Measurements from ENCODE around the gene LPCAT2.

Gene LPCAT2

GRCh38 chr16:55540221-55540620, 31.3 kb downstream of the LPCAT2 start:
- DNase-seq (ENCODE audit: low read depth in 2 of 3, low spot score in 2 of 3), result no peak

GRCh38 chr16:55542459-55543082, 33.7 kb downstream of the LPCAT2 start:
- DNase-seq (ENCODE audit: low read depth in 2 of 3, low spot score in 2 of 3), result no peak

- no peak for DNase-seq (ENCODE audit: low read depth in 2 of 3, low spot score in 2 of 3)
Observed at GRCh38 chr16:55543472-55543871, 34.6 kb downstream of the LPCAT2 start.

GRCh38 chr16:55552621-55553020, 43.7 kb downstream of the LPCAT2 start:
- no peak for DNase-seq (ENCODE audit: low read depth in 2 of 3, low spot score in 2 of 3)

GRCh38 chr16:55555436-55555835, 46.6 kb downstream of the LPCAT2 start:
- DNase-seq (ENCODE audit: low read depth in 2 of 3, low spot score in 2 of 3), result no peak

GRCh38 chr16:55557186-55557585, 48.3 kb downstream of the LPCAT2 start:
- no peak for DNase-seq (ENCODE audit: low read depth in 2 of 3, low spot score in 2 of 3)

GRCh38 chr16:55559233-55559632, 50.4 kb downstream of the LPCAT2 start:
- no peak for DNase-seq (ENCODE audit: low read depth in 2 of 3, low spot score in 2 of 3)

GRCh38 chr16:55559933-55560516, 51.2 kb downstream of the LPCAT2 start:
- DNase-seq (ENCODE audit: low read depth in 2 of 3, low spot score in 2 of 3), result no peak

- DNase-seq (ENCODE audit: low read depth in 2 of 3, low spot score in 2 of 3), result no peak
Observed at GRCh38 chr16:55561319-55561848, 52.5 kb downstream of the LPCAT2 start.

GRCh38 chr16:55562936-55563335, 54.1 kb downstream of the LPCAT2 start:
- no peak for DNase-seq (ENCODE audit: low read depth in 2 of 3, low spot score in 2 of 3)

GRCh38 chr16:55563797-55564196, 54.9 kb downstream of the LPCAT2 start:
- DNase-seq (ENCODE audit: low read depth in 2 of 3, low spot score in 2 of 3), result no peak

GRCh38 chr16:55565086-55565485, 56.2 kb downstream of the LPCAT2 start:
- DNase-seq (ENCODE audit: low read depth in 2 of 3, low spot score in 2 of 3), result no peak

GRCh38 chr16:55566432-55567175, 57.7 kb downstream of the LPCAT2 start, which contains the start of gene CAPNS2:
CAPNS2 (plus strand) TSS chr16:55566684; CDS start chr16:55566757, 73 bp downstream.
- no peak for DNase-seq (ENCODE audit: low read depth in 2 of 3, low spot score in 2 of 3)

GRCh38 chr16:55567382-55567781, 58.5 kb downstream of the LPCAT2 start:
- DNase-seq (ENCODE audit: low read depth in 2 of 3, low spot score in 2 of 3), result no peak

- no peak for DNase-seq (ENCODE audit: low read depth in 2 of 3, low spot score in 2 of 3)
Observed at GRCh38 chr16:55568207-55568606, 59.3 kb downstream of the LPCAT2 start.

GRCh38 chr16:55569025-55569424, 60.2 kb downstream of the LPCAT2 start:
- DNase-seq (ENCODE audit: low read depth in 2 of 3, low spot score in 2 of 3), result no peak

GRCh38 chr16:55570159-55570558, 61.3 kb downstream of the LPCAT2 start:
- DNase-seq (ENCODE audit: low read depth in 2 of 3, low spot score in 2 of 3), result no peak

- DNase-seq (ENCODE audit: low read depth in 2 of 3, low spot score in 2 of 3), result no peak
Observed at GRCh38 chr16:55571191-55571897, 62.5 kb downstream of the LPCAT2 start.

GRCh38 chr16:55572439-55572838, 63.6 kb downstream of the LPCAT2 start:
- DNase-seq (ENCODE audit: low read depth in 2 of 3, low spot score in 2 of 3), result no peak

- DNase-seq (ENCODE audit: low read depth in 2 of 3, low spot score in 2 of 3), result no peak
Observed at GRCh38 chr16:55574811-55575210, 65.9 kb downstream of the LPCAT2 start.

GRCh38 chr16:55575496-55575895, 66.6 kb downstream of the LPCAT2 start:
- DNase-seq (ENCODE audit: low read depth in 2 of 3, low spot score in 2 of 3), result no peak
